B cell (primary cell): ENCODE measurements around the gene XG. TPM values are rescaled to one million over a fixed set of nuclear protein-coding genes. Genes with fewer than 3 reads are reported as not detected.

Source experiments
- ATAC-seq: fragments of 200-7000 bp; cut with Tn5 transposase; one replicate; pipeline ENCODE4 v1.10.0; 2021; ENCODE audit warnings: low read depth, mild to moderate bottlenecking, moderate number of reproducible peaks, moderate library complexity
- CTCF ChIA-PET: fragments of 350-600 bp; sonication (Branson Sonifier 250); formaldehyde crosslinking; loops from one replicate; lab custom pipeline; 2021; ENCODE audit warnings: antibody characterized with exemption, inconsistent platforms; lab: Charles Lee
- POLR2A ChIA-PET: fragments of 350-600 bp; sonication (Branson Sonifier 250); formaldehyde crosslinking; loops from one replicate; lab custom pipeline; 2021; ENCODE audit warnings: antibody characterized with exemption; lab: Charles Lee
- DNase-seq: peaks from one replicate; pipeline ENCODE4 v3.0.0; 2013
- H2AFZ ChIP-seq: 2 replicates; pipeline ENCODE4 v1.6.1; 2012; ENCODE audit warnings: mild to moderate bottlenecking, low read depth, low read length; ENCODE audit not compliant: insufficient read depth, poor library complexity, severe bottlenecking
- H3K27ac ChIP-seq, 2 donors: 1 replicate in 1 of 2; 2 replicates in 1 of 2; pipeline ENCODE4 v1.5.1; 2012 to 2013; ENCODE audit warnings: low read length in 2 of 2, mild to moderate bottlenecking in 2 of 2, moderate library complexity in 1 of 2
- H3K27me3 ChIP-seq, 4 experiments: fragments of 200-600 bp in 1 of 4; sonication (generic) in 1 of 4; replicated peaks in 1 of 4; 1 replicate in 2 of 4; 2 replicates in 2 of 4; pipeline versions ENCODE4 v1.6.1 to v1.7.0; 2013 to 2016; ENCODE audit warnings: low read length in 3 of 4, mild to moderate bottlenecking in 2 of 4, mixed read lengths in 1 of 4, moderate library complexity in 1 of 4; ENCODE audit not compliant: insufficient read depth in 4 of 4, control insufficient read depth in 3 of 4; ENCODE audit errors: control extremely low read depth in 1 of 4
- H3K36me3 ChIP-seq, 2 experiments: replicated peaks in 1 of 2; 1 replicate in 1 of 2; 2 replicates in 1 of 2; pipeline versions ENCODE4 v1.6.1 to v1.7.1; 2013; ENCODE audit warnings: low read length in 1 of 2; ENCODE audit not compliant: insufficient read depth in 2 of 2, control insufficient read depth in 1 of 2; ENCODE audit errors: control extremely low read depth in 1 of 2, extremely low read depth in 1 of 2
- H3K4me1 ChIP-seq, 2 donors: fragments of 200-600 bp in 1 of 2; sonication (generic) in 1 of 2; 1 replicate in 1 of 2; 2 replicates in 1 of 2; pipeline versions ENCODE4 v1.5.1 to v1.6.1; 2013 to 2017; ENCODE audit warnings: low read length in 2 of 2; ENCODE audit not compliant: control insufficient read depth in 2 of 2, insufficient read depth in 2 of 2
- H3K4me2 ChIP-seq: replicated peaks from 2 replicates; pipeline ENCODE3; 2012; ENCODE audit warnings: mild to moderate bottlenecking, low read depth, low read length; ENCODE audit not compliant: poor library complexity, severe bottlenecking
- H3K4me3 ChIP-seq, 5 experiments: fragments of 200-600 bp in 1 of 5; sonication (generic) in 1 of 5; 1 replicate in 3 of 5; 2 replicates in 2 of 5; pipeline versions ENCODE4 v1.5.1 to v1.7.0; 2011 to 2016; ENCODE audit warnings: low read length in 4 of 5, mild to moderate bottlenecking in 4 of 5, low read depth in 2 of 5, control low read depth in 1 of 5, moderate library complexity in 1 of 5; ENCODE audit not compliant: insufficient read depth in 1 of 5; ENCODE audit errors: control extremely low read depth in 1 of 5, extremely low read depth in 1 of 5
- H3K79me2 ChIP-seq: fragments of 200-600 bp; sonication (generic); one replicate; pipeline ENCODE4 v1.6.0; 2016; ENCODE audit warnings: low read length; ENCODE audit not compliant: control insufficient read depth, insufficient read depth
- H3K9ac ChIP-seq: fragments of 200-600 bp; sonication (generic); 2 replicates; pipeline ENCODE4 v1.6.1; 2017; ENCODE audit warnings: mild to moderate bottlenecking, low read length, moderate library complexity
- H3K9me3 ChIP-seq, 3 donors: one replicate each; pipeline versions ENCODE4 v1.6.1 to v1.7.1; 2013; ENCODE audit warnings: low read length in 2 of 3; ENCODE audit not compliant: control insufficient read depth in 2 of 3, insufficient read depth in 1 of 3; ENCODE audit errors: control extremely low read depth in 1 of 3
- H4K20me1 ChIP-seq: 2 replicates; pipeline ENCODE4 v1.6.0; 2012; ENCODE audit warnings: mild to moderate bottlenecking, low read length; ENCODE audit not compliant: insufficient read depth, control insufficient read depth, poor library complexity, severe bottlenecking
- H3K27ac Mint-ChIP-seq: one replicate; pipeline ENCODE4 v1.8.0; 2021; ENCODE audit warnings: mixed read lengths
- H3K27me3 Mint-ChIP-seq: one replicate; pipeline ENCODE4 v1.8.0; 2021; ENCODE audit warnings: mixed read lengths
- H3K4me1 Mint-ChIP-seq: one replicate; pipeline ENCODE4 v1.8.0; 2021; ENCODE audit warnings: mixed read lengths
- H3K4me3 Mint-ChIP-seq: one replicate; pipeline ENCODE4 v1.8.0; 2021; ENCODE audit warnings: mixed read lengths
- H3K9me3 Mint-ChIP-seq: one replicate; pipeline ENCODE4 v1.8.0; 2022; ENCODE audit warnings: mixed read lengths; ENCODE audit not compliant: insufficient read depth
- CTCF ChIP-seq: fragments of 200-600 bp; IDR thresholded peaks from one replicate; pipeline ENCODE4 v1.8.0; 2022; ENCODE audit warnings: antibody characterized with exemption, mild to moderate bottlenecking
- EZH2 ChIP-seq: IDR thresholded peaks from 2 replicates; pipeline ENCODE4 v1.6.1; 2012; ENCODE audit warnings: borderline replicate concordance, low read depth, mild to moderate bottlenecking, moderate library complexity, low read length; ENCODE audit not compliant: insufficient read depth, poor library complexity, severe bottlenecking
- WGBS: methylation state at CpG from one replicate; pipeline ENCODE4 v1.1.5; 2013; ENCODE audit warnings: missing lambda C conversion rate; ENCODE audit not compliant: insufficient coverage; 5-methylcytosine and 5-hydroxymethylcytosine counted together
- intact Hi-C: fragments of 100-400 bp; cut with micrococcal nuclease; formaldehyde crosslinking; loops from one replicate; pipeline ENCODE4 v1.10.0; 2022
- polyA plus RNA-seq: library from polyadenylated mRNA; depleted of rRNA; stranded (reverse); fragments of >200 nt; gene quantifications from 2 replicates; pipeline ENCODE4 v1.2.3, GENCODE V29; 2012
- total RNA-seq, 2 donors: library from RNA; stranded (reverse); fragments of 120-200 nt in 1 of 2; gene quantifications; 1 replicate in 1 of 2; 2 replicates in 1 of 2; pipeline versions ENCODE4 v1.2.3 to v1.2.4, GENCODE V29; 2013 to 2022

The XG gene
- total and polyA plus RNA-seq, 2 donors (not counting 1 experiment from before 2014, with no cell fraction given): 0.03 TPM; not detected in 1

GRCh38 chrX:2714551-2714950 is 37.3 kb upstream of the XG start:
- Histone ChIP-seq H3K27ac (no peak overlapping the region), H3K9ac (no peak overlapping the region), H4K20me1 (peaks cover 34% of the 10 kb centered on the region), H2AFZ (no peak overlapping the region), H3K4me3 (no peak overlapping the region), H3K9me3 (no peaks in the 10 kb centered on the region), H3K36me3 (peaks cover 0 to 56% of the 10 kb centered on the region in 2 experiments), H3K4me1 (peaks cover 21 to 22% of the 10 kb centered on the region in 2 donors), H3K4me2 (no peak overlapping the region), H3K79me2 (peaks cover 42% of the 10 kb centered on the region), H3K27me3 (no peaks in the 10 kb centered on the region)
- WGBS: no CpG with 5 or more reads among the region's 6 CpGs
- H3K4me3 Mint-ChIP-seq: no peak overlapping the region
- DNase-seq: no peak
- POLR2A ChIA-PET: no interaction called here
- H3K4me1 Mint-ChIP-seq: peaks cover 23% of the 10 kb centered on the region
- no peak overlapping the region for H3K27ac Mint-ChIP-seq
- TF ChIP-seq CTCF (no peak), EZH2 (no peak)
- intact Hi-C loops: no loop called here
- H3K27me3 Mint-ChIP-seq: no peaks in the 10 kb centered on the region
- ATAC-seq: no peak
- H3K9me3 Mint-ChIP-seq: no peaks in the 10 kb centered on the region
- CTCF ChIA-PET: no interaction called here

GRCh38 chrX:2715066-2715600 is 36.7 kb upstream of the XG start:
- no peaks in the 10 kb centered on the region for H3K27me3 ChIP-seq
- peaks cover 39% of the 10 kb centered on the region for H3K79me2 ChIP-seq
- H2AFZ ChIP-seq: no peak overlapping the region
- H3K27me3 Mint-ChIP-seq: no peaks in the 10 kb centered on the region
- ATAC-seq (no peak), DNase-seq (no peak)
- H3K4me3 ChIP-seq: no peak overlapping the region
- H3K4me1 Mint-ChIP-seq: peaks cover 17% of the 10 kb centered on the region
- no peak overlapping the region for H3K27ac ChIP-seq
- intact Hi-C loops: no loop called here
- no peak overlapping the region for H3K9ac ChIP-seq
- CTCF ChIA-PET: no interaction called here
- H4K20me1 ChIP-seq: peaks cover 30% of the 10 kb centered on the region
- POLR2A ChIA-PET: no interaction called here
- TF ChIP-seq CTCF (no peak), EZH2 (no peak)
- peaks cover 15 to 16% of the 10 kb centered on the region in 2 donors for H3K4me1 ChIP-seq
- H3K9me3 Mint-ChIP-seq: no peaks in the 10 kb centered on the region
- no peak overlapping the region for H3K4me3 Mint-ChIP-seq
- WGBS: 82% methylated on average over 4 of the region's 11 CpGs
- peaks cover 0 to 62% of the 10 kb centered on the region in 2 experiments for H3K36me3 ChIP-seq
- H3K4me2 ChIP-seq: no peak overlapping the region
- H3K9me3 ChIP-seq: no peaks in the 10 kb centered on the region
- no peak overlapping the region for H3K27ac Mint-ChIP-seq
